Measurements from ENCODE around the gene C1QTNF2.

The C1QTNF2 gene

DNA sequence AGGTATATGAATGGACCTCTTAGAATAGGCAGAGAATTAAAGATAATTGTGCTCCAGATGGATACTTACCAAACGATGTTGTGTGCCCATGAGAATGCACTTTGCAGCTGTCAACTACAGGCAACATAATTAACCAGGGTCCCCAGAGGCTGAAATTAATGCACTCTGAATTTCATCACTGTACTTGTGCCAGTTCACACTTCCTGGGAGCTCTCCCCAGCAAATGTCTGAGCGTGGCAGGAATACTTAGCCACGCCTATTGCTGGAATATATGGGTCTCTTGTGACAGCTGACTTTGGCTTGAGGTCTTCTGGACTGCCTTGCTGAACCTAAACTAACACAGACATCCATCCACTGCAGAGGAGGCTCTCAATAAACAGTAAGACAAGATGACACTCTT is 11.9 kb upstream of the C1QTNF2 start:
- Histone ChIP-seq H3K4me3 (ENCODE audit: low read length) (no peak overlapping the region), H3K4me2 (ENCODE audit: low read depth, low read length) (no peak overlapping the region), H3K9ac (ENCODE audit: low read length) (no peak overlapping the region), H3K27ac (ENCODE audit: low read length) (no peak overlapping the region), H3K9me3 (replicated peaks; ENCODE audit: insufficient read depth, low read length) (no peaks in the 10 kb centered on the region), H4K20me1 (ENCODE audit: insufficient read depth, low read length) (no peaks in the 10 kb centered on the region), H3K4me1 (ENCODE audit: low read length) (no peaks in the 10 kb centered on the region), H3K27me3 (replicated peaks; ENCODE audit: insufficient read depth, low read length) (no peaks in the 10 kb centered on the region), H3K79me2 (ENCODE audit: low read length) (no peaks in the 10 kb centered on the region), H3F3A (ENCODE audit: insufficient read depth, low read length) (no peaks in the 10 kb centered on the region), H2AFZ (ENCODE audit: low read length) (no peak overlapping the region), H3K36me3 (replicated peaks; ENCODE audit: insufficient read depth, low read length) (no peaks in the 10 kb centered on the region), H3K9me2 (replicated peaks; ENCODE audit: insufficient read depth, low read length) (no peaks in the 10 kb centered on the region)
- no peak for TF ChIP-seq EZH2 (optimal IDR thresholded peaks at IDR 0.05; ENCODE audit: low read depth, low read length)
- TF ChIP-seq, protein P1, sequence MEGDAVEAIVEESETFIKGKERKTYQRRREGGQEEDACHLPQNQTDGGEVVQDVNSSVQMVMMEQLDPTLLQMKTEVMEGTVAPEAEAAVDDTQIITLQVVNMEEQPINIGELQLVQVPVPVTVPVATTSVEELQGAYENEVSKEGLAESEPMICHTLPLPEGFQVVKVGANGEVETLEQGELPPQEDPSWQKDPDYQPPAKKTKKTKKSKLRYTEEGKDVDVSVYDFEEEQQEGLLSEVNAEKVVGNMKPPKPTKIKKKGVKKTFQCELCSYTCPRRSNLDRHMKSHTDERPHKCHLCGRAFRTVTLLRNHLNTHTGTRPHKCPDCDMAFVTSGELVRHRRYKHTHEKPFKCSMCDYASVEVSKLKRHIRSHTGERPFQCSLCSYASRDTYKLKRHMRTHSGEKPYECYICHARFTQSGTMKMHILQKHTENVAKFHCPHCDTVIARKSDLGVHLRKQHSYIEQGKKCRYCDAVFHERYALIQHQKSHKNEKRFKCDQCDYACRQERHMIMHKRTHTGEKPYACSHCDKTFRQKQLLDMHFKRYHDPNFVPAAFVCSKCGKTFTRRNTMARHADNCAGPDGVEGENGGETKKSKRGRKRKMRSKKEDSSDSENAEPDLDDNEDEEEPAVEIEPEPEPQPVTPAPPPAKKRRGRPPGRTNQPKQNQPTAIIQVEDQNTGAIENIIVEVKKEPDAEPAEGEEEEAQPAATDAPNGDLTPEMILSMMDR (IDR thresholded peaks at IDR 0.05; ENCODE audit: low read length) = no peak
- no peak for TF ChIP-seq EZH2phosphoT487 (IDR thresholded peaks at IDR 0.05; ENCODE audit: low read length)
- DNase-seq = no peak

DNA sequence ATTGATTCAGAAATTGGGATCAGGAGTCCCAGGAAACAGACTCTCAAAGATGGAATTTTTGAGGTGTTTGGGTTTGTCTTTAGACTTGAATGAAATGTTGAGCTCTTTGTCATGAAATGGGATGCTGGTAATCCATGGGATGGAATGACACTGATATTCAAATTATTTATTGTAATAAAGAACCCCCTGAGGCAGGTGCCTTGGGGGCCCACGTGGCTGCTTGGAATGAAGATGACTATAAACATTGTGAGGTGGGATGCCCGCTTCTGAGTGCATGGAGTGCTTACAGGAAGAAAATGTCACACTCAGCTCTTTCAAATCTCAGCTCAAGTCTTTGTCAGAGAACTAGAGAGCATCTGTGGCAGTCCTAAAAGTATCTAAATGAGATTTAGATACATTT is 9.6 kb upstream of the C1QTNF2 start:
- no peak overlapping the region for H3K9ac ChIP-seq (ENCODE audit: low read length)
- no peak overlapping the region for H3K4me3 ChIP-seq (ENCODE audit: low read length)
- TF ChIP-seq EZH2 (optimal IDR thresholded peaks at IDR 0.05; ENCODE audit: low read depth, low read length) = no peak
- no peak for TF ChIP-seq EZH2phosphoT487 (IDR thresholded peaks at IDR 0.05; ENCODE audit: low read length)
- TF ChIP-seq, protein P1 (IDR thresholded peaks at IDR 0.05; ENCODE audit: low read length) = no peak
- no peak overlapping the region for H3K4me2 ChIP-seq (ENCODE audit: low read depth, low read length)
- H3F3A ChIP-seq (ENCODE audit: insufficient read depth, low read length) = no peaks in the 10 kb centered on the region
- no peaks in the 10 kb centered on the region for H3K4me1 ChIP-seq (ENCODE audit: low read length)
- H3K36me3 ChIP-seq (replicated peaks; ENCODE audit: insufficient read depth, low read length) = no peaks in the 10 kb centered on the region
- DNase-seq = no peak
- H3K79me2 ChIP-seq (ENCODE audit: low read length) = no peaks in the 10 kb centered on the region
- no peaks in the 10 kb centered on the region for H3K9me2 ChIP-seq (replicated peaks; ENCODE audit: insufficient read depth, low read length)
- H4K20me1 ChIP-seq (ENCODE audit: insufficient read depth, low read length) = no peaks in the 10 kb centered on the region
- H2AFZ ChIP-seq (ENCODE audit: low read length) = no peak overlapping the region
- no peaks in the 10 kb centered on the region for H3K27me3 ChIP-seq (replicated peaks; ENCODE audit: insufficient read depth, low read length)
- H3K27ac ChIP-seq (ENCODE audit: low read length) = no peak overlapping the region
- no peaks in the 10 kb centered on the region for H3K9me3 ChIP-seq (replicated peaks; ENCODE audit: insufficient read depth, low read length)

DNA sequence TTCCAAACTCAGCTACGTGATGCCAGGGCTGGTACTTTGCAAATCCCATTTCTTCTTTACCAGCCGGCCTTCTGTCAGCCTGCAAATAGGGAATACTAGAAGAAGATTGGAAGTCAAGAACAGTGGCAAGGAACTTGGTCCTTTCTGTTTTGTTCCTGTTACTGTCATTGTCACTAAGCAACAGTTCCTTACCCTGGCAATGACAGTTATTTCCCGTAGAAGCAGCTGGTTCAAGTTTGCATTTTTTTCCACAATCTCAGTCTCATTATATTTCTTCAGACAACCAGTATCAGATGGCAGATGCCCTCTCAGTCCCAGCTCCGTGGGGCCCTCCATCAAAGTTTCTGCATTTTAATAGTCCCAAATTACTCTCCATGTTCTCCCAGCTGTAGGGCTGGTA is 9.1 kb upstream of the C1QTNF2 start:
- peak; percentile 2 for DNase-seq
- Histone ChIP-seq H3F3A (ENCODE audit: insufficient read depth, low read length) (no peaks in the 10 kb centered on the region), H3K36me3 (replicated peaks; ENCODE audit: insufficient read depth, low read length) (no peaks in the 10 kb centered on the region), H2AFZ (ENCODE audit: low read length) (no peak overlapping the region), H3K4me2 (ENCODE audit: low read depth, low read length) (no peak overlapping the region), H3K79me2 (ENCODE audit: low read length) (no peaks in the 10 kb centered on the region), H3K9me3 (replicated peaks; ENCODE audit: insufficient read depth, low read length) (no peaks in the 10 kb centered on the region), H3K4me1 (ENCODE audit: low read length) (no peaks in the 10 kb centered on the region), H4K20me1 (ENCODE audit: insufficient read depth, low read length) (no peaks in the 10 kb centered on the region), H3K4me3 (ENCODE audit: low read length) (no peak overlapping the region), H3K9ac (ENCODE audit: low read length) (no peak overlapping the region), H3K27ac (ENCODE audit: low read length) (no peak overlapping the region), H3K27me3 (replicated peaks; ENCODE audit: insufficient read depth, low read length) (no peaks in the 10 kb centered on the region), H3K9me2 (replicated peaks; ENCODE audit: insufficient read depth, low read length) (no peaks in the 10 kb centered on the region)
- no peak for TF ChIP-seq EZH2phosphoT487 (IDR thresholded peaks at IDR 0.05; ENCODE audit: low read length)
- TF ChIP-seq, protein P1 (IDR thresholded peaks at IDR 0.05; ENCODE audit: low read length) = no peak
- TF ChIP-seq EZH2 (optimal IDR thresholded peaks at IDR 0.05; ENCODE audit: low read depth, low read length) = no peak
